ENCODE results near the gene SMTN. TPM values are rescaled to one million over a fixed set of nuclear protein-coding genes. Genes with fewer than 3 reads are reported as not detected.

The SMTN gene
- total and polyA plus RNA-seq, 3 donors from 2014 or later, result 31.6 to 52.5 (median 50.1) TPM

GRCh38 chr22:31148488-31148887 is 67.4 kb downstream of the SMTN start:
- Histone ChIP-seq H3K36me3 (ENCODE audit: low read depth, missing control alignments) (no peaks in the 10 kb centered on the region), H3K4me1 (no peaks in the 10 kb centered on the region), H3K27ac (no peak overlapping the region), H3K4me3 (no peak overlapping the region), H3K9me3 (no peaks in the 10 kb centered on the region), H3K27me3 (no peaks in the 10 kb centered on the region)
- intact Hi-C loops (cut with DNase I; ENCODE audit: low total_unique reads), result loop anchor here (10.0 kb wide), 1 partner anchor 54 kb away; no protein-coding TSS in a partner anchor
- no peak for DNase-seq
- 70 to 81% methylated on average over 1 of the region's 1 CpG for WGBS, 2 donors
- TF ChIP-seq POLR2A (IDR thresholded peaks at IDR 0.05), result no peak
- no peak for TF ChIP-seq CTCF (IDR thresholded peaks at IDR 0.05)

GRCh38 chr22:31148953-31149627 is 68.0 kb downstream of the SMTN start:
- no peak overlapping the region for H3K27ac ChIP-seq
- TF ChIP-seq POLR2A (IDR thresholded peaks at IDR 0.05), result no peak
- TF ChIP-seq CTCF (IDR thresholded peaks at IDR 0.05), result peak; percentile 69 to 82 (median 76)
- H3K9me3 ChIP-seq, result no peaks in the 10 kb centered on the region
- H3K4me3 ChIP-seq, result no peak overlapping the region
- no peaks in the 10 kb centered on the region for H3K4me1 ChIP-seq
- no peaks in the 10 kb centered on the region for H3K36me3 ChIP-seq (ENCODE audit: low read depth, missing control alignments)
- H3K27me3 ChIP-seq, result no peaks in the 10 kb centered on the region
- 34 to 36% methylated on average over 5 of the region's 5 CpGs for whole genome bisulfite sequencing, 2 donors
- DNase-seq, result peak; percentile 80
- intact Hi-C loops (cut with DNase I; ENCODE audit: low total_unique reads), result loop anchor here (10.0 kb wide), 1 partner anchor 54 kb away; no protein-coding TSS in a partner anchor

DNA sequence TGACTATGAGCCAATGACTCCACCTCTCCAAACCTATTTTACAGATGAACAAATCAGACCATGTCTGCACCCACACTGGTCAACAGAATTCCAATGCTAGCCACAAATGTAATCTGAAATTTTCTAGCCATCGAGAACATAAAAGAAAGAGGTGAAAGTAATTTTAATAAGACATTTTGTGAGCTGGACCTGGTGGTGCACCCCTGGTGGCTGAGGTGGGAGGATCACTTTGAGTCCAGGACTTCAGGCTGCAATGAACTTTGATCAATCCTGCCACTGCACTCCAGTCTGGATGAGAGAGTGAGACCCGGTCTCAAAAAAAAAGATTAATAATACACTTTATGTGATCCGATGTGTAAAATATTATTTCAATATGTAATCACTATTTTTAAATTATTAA is 69.5 kb downstream of the SMTN start:
- 84 to 86% methylated on average over 3 of the region's 3 CpGs for WGBS, 2 donors
- no peak overlapping the region for H3K4me3 ChIP-seq
- TF ChIP-seq CTCF (IDR thresholded peaks at IDR 0.05) (peak in 2 of 3 experiments; percentile 22 to 27), POLR2A (IDR thresholded peaks at IDR 0.05) (no peak)
- no peaks in the 10 kb centered on the region for H3K27me3 ChIP-seq
- H3K27ac ChIP-seq, result no peak overlapping the region
- no peaks in the 10 kb centered on the region for H3K9me3 ChIP-seq
- H3K4me1 ChIP-seq, result peaks cover 4% of the 10 kb centered on the region
- H3K36me3 ChIP-seq (ENCODE audit: low read depth, missing control alignments), result no peaks in the 10 kb centered on the region
- intact Hi-C loops (cut with DNase I; ENCODE audit: low total_unique reads), result no loop called here
- no peak for DNase-seq

GRCh38 chr22:31151872-31152271 is 70.8 kb downstream of the SMTN start:
- intact Hi-C loops (cut with DNase I; ENCODE audit: low total_unique reads), result no loop called here
- Histone ChIP-seq H3K27ac (no peak overlapping the region), H3K4me1 (peaks cover 9% of the 10 kb centered on the region), H3K4me3 (no peak overlapping the region), H3K27me3 (no peaks in the 10 kb centered on the region), H3K36me3 (ENCODE audit: low read depth, missing control alignments) (no peaks in the 10 kb centered on the region), H3K9me3 (no peaks in the 10 kb centered on the region)
- no peak for DNase-seq
- 93 to 96% methylated on average over 2 of the region's 2 CpGs for WGBS, 2 donors
- no peak for TF ChIP-seq POLR2A (IDR thresholded peaks at IDR 0.05)
- no peak for TF ChIP-seq CTCF (IDR thresholded peaks at IDR 0.05)

DNA sequence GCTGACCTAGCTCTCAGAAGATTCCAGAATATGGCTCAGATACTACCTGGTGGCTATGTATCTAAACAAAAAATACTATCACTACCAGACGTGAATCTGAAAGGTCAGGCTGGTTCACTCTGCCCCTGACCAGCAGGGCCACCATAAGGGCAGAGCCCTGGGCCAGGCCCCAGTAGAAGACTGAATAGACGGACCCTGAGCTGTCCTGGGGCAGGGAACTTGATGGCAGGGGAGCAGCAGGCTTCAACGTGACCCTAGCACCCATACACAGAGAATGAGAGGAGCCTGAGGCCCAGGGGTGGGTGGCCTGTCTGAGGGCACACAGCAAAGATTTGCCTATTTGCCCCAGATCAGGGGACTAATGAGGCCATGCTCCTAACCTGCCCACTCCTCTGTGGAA is 72.2 kb downstream of the SMTN start:
- H3K9me3 ChIP-seq, result no peaks in the 10 kb centered on the region
- H3K36me3 ChIP-seq (ENCODE audit: low read depth, missing control alignments), result no peaks in the 10 kb centered on the region
- TF ChIP-seq POLR2A (IDR thresholded peaks at IDR 0.05) (no peak), CTCF (IDR thresholded peaks at IDR 0.05) (no peak)
- H3K4me1 ChIP-seq, result peaks cover 9% of the 10 kb centered on the region
- H3K27ac ChIP-seq, result no peak overlapping the region
- no peaks in the 10 kb centered on the region for H3K27me3 ChIP-seq
- intact Hi-C loops (cut with DNase I; ENCODE audit: low total_unique reads), result no loop called here
- no peak overlapping the region for H3K4me3 ChIP-seq
- no peak for DNase-seq
- WGBS, 2 donors, result 71 to 81% methylated on average over 3 of the region's 3 CpGs

Measured in testis (tissue), 3 donors.